H1 (cell line): ENCODE results near the gene CXXC5. TPM values are rescaled to one million over a fixed set of nuclear protein-coding genes. Genes with fewer than 3 reads are reported as not detected.

Experiments
- CTCF ChIA-PET: fragments of 300-600 bp; sonication (Branson Sonifier 250); formaldehyde crosslinking; loops from one replicate; lab custom pipeline; 2021; ENCODE audit not compliant: partially characterized antibody; lab: Charles Lee
- POLR2A ChIA-PET: fragments of 300-600 bp; sonication (Branson Sonifier 250); formaldehyde crosslinking; loops from one replicate; lab custom pipeline; 2021; ENCODE audit warnings: inconsistent platforms; ENCODE audit not compliant: partially characterized antibody; lab: Charles Lee
- DNase-seq, 2 experiments: peaks; one replicate each; pipeline versions ENCODE4 v3.0.0 to v3.0.0-alpha.2; 2010 to 2022; ENCODE audit warnings: low spot score in 2 of 2, low read depth in 1 of 2, mixed read lengths in 1 of 2
- FAIRE-seq: peaks from 2 replicates; lab custom pipeline; 2011; peaks lifted over from hg19 to GRCh38; lab: Jason Lieb, UNC
- H2AFZ ChIP-seq: 2 replicates; pipeline ENCODE4 v1.8.1; 2012; ENCODE audit warnings: low read length, inconsistent platforms
- H2AK5ac ChIP-seq: 2 replicates; pipeline ENCODE4 v1.6.1; 2013; ENCODE audit warnings: low read depth, low read length
- H2BK120ac ChIP-seq: replicated peaks from 2 replicates; pipeline ENCODE3; 2013; ENCODE audit warnings: low read depth, low read length, inconsistent platforms
- H2BK12ac ChIP-seq: 2 replicates; pipeline ENCODE4 v1.6.1; 2013; ENCODE audit warnings: low read depth, low read length
- H2BK15ac ChIP-seq: 2 replicates; pipeline ENCODE4 v1.6.1; 2013; ENCODE audit warnings: low read length
- H2BK20ac ChIP-seq: 2 replicates; pipeline ENCODE4 v1.6.1; 2013; ENCODE audit warnings: low read length
- H2BK5ac ChIP-seq: 2 replicates; pipeline ENCODE4 v1.6.1; 2013; ENCODE audit warnings: low read depth, low read length
- H3K14ac ChIP-seq: 2 replicates; pipeline ENCODE4 v1.6.1; 2013; ENCODE audit warnings: inconsistent platforms; ENCODE audit not compliant: insufficient read length
- H3K18ac ChIP-seq: 2 replicates; pipeline ENCODE4 v1.6.1; 2013; ENCODE audit warnings: low read length; ENCODE audit errors: extremely low read depth
- H3K23ac ChIP-seq: 2 replicates; pipeline ENCODE4 v1.6.1; 2013; ENCODE audit warnings: inconsistent platforms; ENCODE audit not compliant: insufficient read length
- H3K23me2 ChIP-seq: 2 replicates; pipeline ENCODE4 v1.6.1; 2013; ENCODE audit warnings: low read depth, low read length
- H3K27ac ChIP-seq: 2 replicates; pipeline ENCODE4 v1.6.1; 2011; ENCODE audit warnings: low read depth, low read length, inconsistent platforms
- H3K27me3 ChIP-seq, 4 experiments: replicated peaks in 1 of 4; 1 replicate in 1 of 4; 2 replicates in 3 of 4; pipeline versions ENCODE4 v1.6.1 to v1.8.1; 2011 to 2013; ENCODE audit warnings: low read length in 3 of 4, mild to moderate bottlenecking in 3 of 4, inconsistent platforms in 2 of 4, mixed read lengths in 2 of 4, moderate library complexity in 1 of 4; ENCODE audit not compliant: control insufficient read depth in 3 of 4, insufficient read depth in 3 of 4; ENCODE audit errors: extremely low read depth in 1 of 4
- H3K36me3 ChIP-seq, 4 experiments: 2 replicates each; pipeline versions ENCODE4 v1.6.1 to v1.8.1; 2011 to 2013; ENCODE audit warnings: mild to moderate bottlenecking in 4 of 4, low read length in 3 of 4, moderate library complexity in 2 of 4, control low read depth in 1 of 4, inconsistent platforms in 1 of 4; ENCODE audit not compliant: insufficient read depth in 4 of 4, control insufficient read depth in 2 of 4
- H3K4ac ChIP-seq: replicated peaks from 2 replicates; pipeline ENCODE3; 2013; ENCODE audit warnings: low read length, low read depth, mixed read lengths, inconsistent platforms; ENCODE audit not compliant: insufficient read length
- H3K4me1 ChIP-seq, 4 experiments: replicated peaks in 1 of 4; 1 replicate in 1 of 4; 2 replicates in 3 of 4; pipeline versions ENCODE4 v1.6.1 to v1.8.1; 2011 to 2013; ENCODE audit warnings: low read length in 3 of 4, inconsistent platforms in 2 of 4, mixed read lengths in 1 of 4; ENCODE audit not compliant: insufficient read depth in 4 of 4, control insufficient read depth in 3 of 4
- H3K4me2 ChIP-seq, 2 experiments: 2 replicates each; pipeline versions ENCODE4 v1.6.1 to v1.8.1; 2011 to 2013; ENCODE audit warnings: low read depth in 2 of 2, low read length in 2 of 2, control low read depth in 1 of 2, inconsistent platforms in 1 of 2, mild to moderate bottlenecking in 1 of 2; ENCODE audit not compliant: insufficient read depth in 1 of 2
- H3K4me3 ChIP-seq, 4 experiments: fragments of 200-600, 300-600 bp in 1 of 4; sonication (generic), shearing (Covaris generic), sonication (Bioruptor Twin) in 1 of 4; 2 replicates each; pipeline versions ENCODE4 v1.5.1 to v1.8.1; 2011 to 2016; ENCODE audit warnings: low read length in 4 of 4, low read depth in 3 of 4, control low read depth in 2 of 4, inconsistent platforms in 2 of 4, mild to moderate bottlenecking in 2 of 4, mixed read lengths in 1 of 4, moderate library complexity in 1 of 4; ENCODE audit not compliant: insufficient read depth in 2 of 4; ENCODE audit errors: extremely low read depth in 1 of 4
- H3K56ac ChIP-seq: replicated peaks from 2 replicates; pipeline ENCODE3; 2013; ENCODE audit warnings: low read depth, mild to moderate bottlenecking, mixed read lengths, low read length, inconsistent platforms; ENCODE audit not compliant: insufficient read length
- H3K79me1 ChIP-seq: 2 replicates; pipeline ENCODE4 v1.6.1; 2013; ENCODE audit warnings: low read depth, low read length, control low read depth
- H3K79me2 ChIP-seq, 2 experiments: 2 replicates each; pipeline versions ENCODE4 v1.6.1 to v1.8.1; 2012 to 2013; ENCODE audit warnings: low read length in 2 of 2, mild to moderate bottlenecking in 2 of 2, inconsistent platforms in 1 of 2; ENCODE audit not compliant: insufficient read depth in 2 of 2, control insufficient read depth in 1 of 2
- H3K9ac ChIP-seq, 4 experiments: replicated peaks in 1 of 4; 1 replicate in 1 of 4; 2 replicates in 3 of 4; pipeline versions ENCODE4 v1.6.1 to v1.8.1; 2011 to 2013; ENCODE audit warnings: low read depth in 3 of 4, low read length in 3 of 4, control low read depth in 2 of 4, mild to moderate bottlenecking in 2 of 4, moderate library complexity in 2 of 4, inconsistent platforms in 1 of 4; ENCODE audit errors: extremely low read depth in 1 of 4
- H3K9me3 ChIP-seq, 2 experiments: 2 replicates each; pipeline versions ENCODE4 v1.6.1 to v1.8.1; 2012 to 2013; ENCODE audit warnings: mild to moderate bottlenecking in 2 of 2, moderate library complexity in 2 of 2, control low read depth in 1 of 2, inconsistent platforms in 1 of 2, low read depth in 1 of 2, low read length in 1 of 2, mixed read lengths in 1 of 2; ENCODE audit not compliant: insufficient read depth in 2 of 2
- H4K20me1 ChIP-seq, 2 experiments: replicated peaks in 1 of 2; 2 replicates each; pipeline versions ENCODE3 to v1.8.1; 2011 to 2013; ENCODE audit warnings: inconsistent platforms in 2 of 2, low read length in 2 of 2, mild to moderate bottlenecking in 1 of 2; ENCODE audit not compliant: insufficient read depth in 2 of 2, control insufficient read depth in 1 of 2
- H4K5ac ChIP-seq: 2 replicates; pipeline ENCODE4 v1.6.1; 2013; ENCODE audit warnings: low read length, low read depth, mixed read lengths, inconsistent platforms; ENCODE audit not compliant: insufficient read length
- H4K8ac ChIP-seq: 2 replicates; pipeline ENCODE4 v1.8.0; 2013; ENCODE audit warnings: mild to moderate bottlenecking, moderate library complexity, low read length, inconsistent platforms; ENCODE audit not compliant: insufficient read depth; ENCODE audit errors: extremely low read depth
- H4K91ac ChIP-seq: replicated peaks from 2 replicates; pipeline ENCODE3; 2013; ENCODE audit warnings: low read length, mixed read lengths, inconsistent platforms; ENCODE audit not compliant: insufficient read length
- KDM1A ChIP-seq: fragments of 200-600, 300-600 bp; sonication (generic); IDR thresholded peaks from 2 replicates; pipeline ENCODE4 v1.7.1; 2016; ENCODE audit warnings: mild to moderate bottlenecking, low read length, borderline replicate concordance
- NRF1 ChIP-seq: IDR thresholded peaks from 2 replicates; pipeline ENCODE4 v1.6.1; 2011; ENCODE audit warnings: mild to moderate bottlenecking, low read depth, low read length, improper control_type of control experiment
- ZNF274 ChIP-seq: IDR thresholded peaks from 2 replicates; pipeline ENCODE4 v1.7.0; 2012; ENCODE audit warnings: low read length, borderline replicate concordance; ENCODE audit errors: extremely low read depth
- WGBS, 2 experiments: shearing (Covaris generic) in 1 of 2; methylation state at CpG; one replicate each; pipeline versions ENCODE4 v1.1.6 to v1.1.7; 2013 to 2015; ENCODE audit warnings: low lambda C conversion rate in 2 of 2, mixed read lengths in 2 of 2, inconsistent platforms in 1 of 2, low coverage in 1 of 2, missing lambda C conversion rate in 1 of 2; ENCODE audit not compliant: insufficient replicate concordance in 2 of 2, insufficient coverage in 1 of 2, insufficient read length in 1 of 2; ENCODE audit errors: extremely low coverage in 1 of 2, missing lambda C conversion rate in 1 of 2; 5-methylcytosine and 5-hydroxymethylcytosine counted together
- polyA plus RNA-seq, 7 experiments: library from polyadenylated mRNA; depleted of rRNA in 3 of 7; stranded (reverse) in 5 of 7; unstranded in 2 of 7; fragments of >200 nt in 5 of 7; fragments of 200-250 nt in 2 of 7; gene quantifications; 1 replicate in 5 of 7; 2 replicates in 1 of 7; 4 replicates in 1 of 7; pipeline versions ENCODE4 v1.2.1 to v1.2.3, GENCODE V29; 2011 to 2013; ENCODE audit warnings: missing spikeins in 2 of 7, mixed read lengths in 2 of 7
- total RNA-seq: library from RNA; stranded (reverse); fragmentation: NEBNext Ultra II Directional; extraction: Animal tissue kit (Norgen Biotek cat#: 25700); gene quantifications from 2 replicates; pipeline ENCODE4 v1.2.1, GENCODE V29; 2021

Gene CXXC5
- total and polyA plus RNA-seq, 2 of the 8 experiments (the other 6 are each of a cell fraction or from before 2014, with no cell fraction given): 61.4 to 74.0 TPM

- no peak overlapping the region for H3K14ac ChIP-seq
- peaks cover 2 to 14% (median 10%) of the 10 kb centered on the region in 4 experiments; a peak in 5 of 8 replicates for H3K36me3 ChIP-seq
- H3K27ac ChIP-seq: no peak overlapping the region
- peaks cover 18 to 42% of the 10 kb centered on the region in 2 experiments for H4K20me1 ChIP-seq
- no peaks in the 10 kb centered on the region for H3K23me2 ChIP-seq
- peak overlapping the region; percentile 86; the same call in 1 of the 2 replicates for H2BK12ac ChIP-seq
- H3K27me3 ChIP-seq: no peaks in the 10 kb centered on the region
- no peak overlapping the region for H2AFZ ChIP-seq
- H3K4me1 ChIP-seq: peaks cover 33 to 60% (median 51%) of the 10 kb centered on the region in 4 experiments
- 71% methylated on average over 6 of the region's 7 CpGs; no CpG with 5 or more reads in 1 of the 2 experiments for WGBS, 2 experiments
- H3K56ac ChIP-seq: no peak overlapping the region
- ChIA-PET CTCF (interaction anchor here (0.7 to 5.5 kb wide), 22 partner anchors 11 to 160 kb away, joined by 3 to 38 read pairs (median 6); partner anchors contain the start of gene CXXC5), POLR2A (interaction anchor here (0.9 to 9.8 kb wide), 13 partner anchors 9 to 51 kb away, joined by 3 to 76 read pairs (median 5); partner anchors contain the start of gene CXXC5)
- H3K9ac ChIP-seq: no peak overlapping the region; a peak in 1 of 7 replicates
- no peak overlapping the region for H3K23ac ChIP-seq
- H3K18ac ChIP-seq: peak overlapping the region; percentile 54
- no peak overlapping the region for H2BK120ac ChIP-seq
- H3K9me3 ChIP-seq: no peaks in the 10 kb centered on the region
- no peak overlapping the region for H4K8ac ChIP-seq
- H3K79me1 ChIP-seq: peaks cover 7% of the 10 kb centered on the region
- DNase-seq (no peak), FAIRE-seq (no peak)
- H3K4ac ChIP-seq: peak overlapping the region; percentile 8
- H2AK5ac ChIP-seq: peak overlapping the region; percentile 5; the same call in 1 of the 2 replicates
- peak overlapping the region; percentile 36; the same call in 1 of the 2 replicates for H2BK15ac ChIP-seq
- TF ChIP-seq KDM1A (peak; percentile 60; the same call in 1 of the 2 replicates), ZNF274 (no peak), NRF1 (no peak)
- no peak overlapping the region for H3K4me3 ChIP-seq
- peak overlapping the region; percentile 4 to 10; a peak in 1 of 4 replicates for H3K4me2 ChIP-seq
- 0 out of 2 replicates have a peak overlapping the region, but pooled peaks have one; percentile 63 for H2BK20ac ChIP-seq
- H2BK5ac ChIP-seq: peak overlapping the region; percentile 12; the same call in 1 of the 2 replicates
- no peaks in the 10 kb centered on the region; a peak in 1 of 4 replicates for H3K79me2 ChIP-seq
- peak overlapping the region; percentile 6 for H4K91ac ChIP-seq
- H4K5ac ChIP-seq: no peak overlapping the region
These were observed 36.3 kb downstream of the CXXC5 start for GRCh38 chr5:139684350-139684880.
